HepG2 (cell line): ENCODE results near the gene GALNT16. TPM values are rescaled to one million over a fixed set of nuclear protein-coding genes. Genes with fewer than 3 reads are reported as not detected.

Experiments
- ATAC-seq: fragments of 200-7000 bp; cut with Tn5 transposase; 3 replicates; pipeline ENCODE4 v1.9.1; 2020; ENCODE audit warnings: mild to moderate bottlenecking, moderate library complexity
- BruUV-seq: library from RNA; stranded (reverse); fragments of 400-500 nt; replicated peaks from 2 replicates; lab custom pipeline; 2021; lab: Mats Ljungman, UMichigan
- CTCF ChIA-PET: fragments of 300-600 bp; formaldehyde crosslinking; extraction: SDS; loops from one replicate; lab custom pipeline; 2021; ENCODE audit warnings: low total read pairs, inconsistent platforms, low intra/inter-chr PET ratio; lab: Yijun Ruan, JAX
- POLR2A ChIA-PET: fragments of 350-600 bp; sonication (Branson Sonifier 250); formaldehyde crosslinking; loops from one replicate; lab custom pipeline; 2020; ENCODE audit warnings: antibody characterized with exemption, inconsistent platforms; lab: Yijun Ruan, JAX
- DNase-seq: peaks from one replicate; pipeline ENCODE4 v3.0.0-alpha.2; 2015; ENCODE audit warnings: low spot score
- FAIRE-seq: peaks from 3 replicates; lab custom pipeline; 2011; peaks lifted over from hg19 to GRCh38; lab: Jason Lieb, UNC
- H2AFZ ChIP-seq: one replicate; pipeline ENCODE4 v1.6.1; 2011; ENCODE audit warnings: low read length, inconsistent platforms
- H3K27ac ChIP-seq: fragments of 300-600 bp; 3 replicates; pipeline ENCODE4 v1.8.0; 2011; ENCODE audit warnings: mixed run types, mild to moderate bottlenecking, mixed read lengths, low read length, inconsistent platforms; ENCODE audit not compliant: insufficient read depth; ENCODE audit errors: extremely low read length
- H3K27me3 ChIP-seq, 2 experiments: fragments of 200-600 bp in 1 of 2; 2 replicates in 1 of 2; 3 replicates in 1 of 2; pipeline versions ENCODE4 v1.6.0 to v1.8.0; 2011; ENCODE audit warnings: low read length in 2 of 2, mild to moderate bottlenecking in 2 of 2, moderate library complexity in 2 of 2, inconsistent platforms in 1 of 2; ENCODE audit not compliant: insufficient read depth in 2 of 2, control insufficient read depth in 1 of 2
- H3K36me3 ChIP-seq, 2 experiments: fragments of 200-600 bp in 1 of 2; replicated peaks in 1 of 2; 2 replicates in 1 of 2; 3 replicates in 1 of 2; pipeline versions ENCODE4 v1.5.1 to v1.8.0; 2011; ENCODE audit warnings: low read length in 2 of 2, inconsistent platforms in 1 of 2; ENCODE audit not compliant: insufficient read depth in 2 of 2, control insufficient read depth in 1 of 2
- H3K4me1 ChIP-seq: 2 replicates; pipeline ENCODE4 v1.5.1; 2012; ENCODE audit warnings: low read length, inconsistent platforms; ENCODE audit not compliant: insufficient read depth
- H3K4me2 ChIP-seq: 2 replicates; pipeline ENCODE4 v1.6.0; 2011; ENCODE audit warnings: low read depth, low read length, inconsistent platforms
- H3K4me3 ChIP-seq, 3 experiments: fragments of 200-600 bp in 1 of 3; sonication (generic), shearing (Covaris generic) in 1 of 3; replicated peaks in 1 of 3; 2 replicates each; pipeline ENCODE4 v1.5.1; 2011 to 2016; ENCODE audit warnings: low read length in 3 of 3, inconsistent platforms in 2 of 3, low read depth in 2 of 3, mild to moderate bottlenecking in 2 of 3, control low read depth in 1 of 3, mixed read lengths in 1 of 3; ENCODE audit not compliant: insufficient read depth in 1 of 3
- H3K79me2 ChIP-seq: one replicate; pipeline ENCODE4 v1.6.1; 2011; ENCODE audit warnings: low read length, inconsistent platforms; ENCODE audit not compliant: insufficient read depth
- H3K9ac ChIP-seq: 2 replicates; pipeline ENCODE4 v1.6.0; 2011; ENCODE audit warnings: mild to moderate bottlenecking, low read depth, low read length, inconsistent platforms; ENCODE audit not compliant: insufficient read depth
- H3K9me3 ChIP-seq: 2 replicates; pipeline ENCODE4 v1.5.1; 2012; ENCODE audit warnings: mild to moderate bottlenecking, low read length
- H4K20me1 ChIP-seq: 2 replicates; pipeline ENCODE4 v1.6.0; 2011; ENCODE audit warnings: inconsistent platforms, mild to moderate bottlenecking, low read length, moderate library complexity; ENCODE audit not compliant: insufficient read depth
- ARNT2 ChIP-seq: sonication (generic); formaldehyde crosslinking; IDR thresholded peaks from 2 replicates; pipeline ENCODE4 v1.8.0; 2022; ENCODE audit warnings: mild to moderate bottlenecking, low read depth, missing genetic modification reagents, moderate library complexity
- HMGA1 ChIP-seq: sonication (generic); formaldehyde crosslinking; conservative IDR thresholded peaks from 2 replicates; pipeline ENCODE4 v1.4.0; 2020; ENCODE audit warnings: missing genetic modification reagents
- NR3C1 ChIP-seq: sonication (generic); formaldehyde crosslinking; IDR thresholded peaks from 2 replicates; pipeline ENCODE4 v1.4.0; 2020; ENCODE audit warnings: missing genetic modification reagents
- PAX8 ChIP-seq: sonication (generic); formaldehyde crosslinking; IDR thresholded peaks from 2 replicates; pipeline ENCODE4 v1.8.0; 2022; ENCODE audit warnings: mild to moderate bottlenecking, missing genetic modification reagents, borderline replicate concordance
- SCMH1 ChIP-seq: sonication (generic); formaldehyde crosslinking; IDR thresholded peaks from 2 replicates; pipeline ENCODE4 v1.9.0; 2021; ENCODE audit warnings: missing genetic modification reagents, mild to moderate bottlenecking, borderline replicate concordance
- TBX3 ChIP-seq: fragments of 450-650 bp; IDR thresholded peaks from 2 replicates; pipeline ENCODE4 v1.6.1; 2017; ENCODE audit warnings: antibody characterized with exemption, mild to moderate bottlenecking, inconsistent platforms, borderline replicate concordance
- THAP11 ChIP-seq: IDR thresholded peaks from 2 replicates; pipeline ENCODE4 v1.6.1; 2016; ENCODE audit warnings: missing biosample characterization, missing genetic modification reagents
- ZBTB3 ChIP-seq: sonication (generic); formaldehyde crosslinking; IDR thresholded peaks from 2 replicates; pipeline ENCODE4 v1.4.0; 2020; ENCODE audit warnings: low read depth, mild to moderate bottlenecking, moderate library complexity, missing genetic modification reagents, borderline replicate concordance
- ZNF446 ChIP-seq: sonication (generic); formaldehyde crosslinking; IDR thresholded peaks from 2 replicates; pipeline ENCODE4 v1.5.0; 2020; ENCODE audit warnings: mild to moderate bottlenecking, missing genetic modification reagents
- ZNF451 ChIP-seq: sonication (generic); formaldehyde crosslinking; IDR thresholded peaks from 2 replicates; pipeline ENCODE4 v1.5.0; 2020; ENCODE audit warnings: mild to moderate bottlenecking, missing genetic modification reagents
- ZNF547 ChIP-seq: sonication (generic); formaldehyde crosslinking; IDR thresholded peaks from 2 replicates; pipeline ENCODE4 v1.5.1; 2020; ENCODE audit warnings: mild to moderate bottlenecking, missing genetic modification reagents
- ZNF550 ChIP-seq: sonication (generic); formaldehyde crosslinking; IDR thresholded peaks from 2 replicates; pipeline ENCODE4 v1.4.0; 2020; ENCODE audit warnings: mild to moderate bottlenecking, missing genetic modification reagents, borderline replicate concordance
- ZNF567 ChIP-seq: sonication (generic); formaldehyde crosslinking; IDR thresholded peaks from 2 replicates; pipeline ENCODE4 v1.8.1; 2023; ENCODE audit warnings: mild to moderate bottlenecking, missing genetic modification reagents, borderline replicate concordance
- ZNF678 ChIP-seq: sonication (generic); formaldehyde crosslinking; IDR thresholded peaks from 2 replicates; pipeline ENCODE4 v1.4.0; 2020; ENCODE audit warnings: mild to moderate bottlenecking, missing genetic modification reagents
- ZNF747 ChIP-seq: sonication (generic); formaldehyde crosslinking; IDR thresholded peaks from 2 replicates; pipeline ENCODE4 v1.8.1; 2023; ENCODE audit warnings: missing genetic modification reagents, mild to moderate bottlenecking, borderline replicate concordance
- ZNF749 ChIP-seq: sonication (generic); formaldehyde crosslinking; IDR thresholded peaks from 2 replicates; pipeline ENCODE4 v1.8.0; 2022; ENCODE audit warnings: mild to moderate bottlenecking, missing genetic modification reagents, moderate library complexity, borderline replicate concordance
- ZNF878 ChIP-seq: sonication (generic); formaldehyde crosslinking; IDR thresholded peaks from 2 replicates; pipeline ENCODE4 v1.8.1; 2023; ENCODE audit warnings: mild to moderate bottlenecking, missing genetic modification reagents, moderate library complexity
- ZSCAN12 ChIP-seq: sonication (generic); formaldehyde crosslinking; IDR thresholded peaks from 2 replicates; pipeline ENCODE4 v1.9.0; 2021; ENCODE audit warnings: mild to moderate bottlenecking, missing genetic modification reagents
- WGBS: methylation state at CpG from one replicate; pipeline ENCODE4 v1.1.6; 2017; ENCODE audit warnings: low lambda C conversion rate; 5-methylcytosine and 5-hydroxymethylcytosine counted together
- in situ Hi-C: cut with HindIII; loops from 2 replicates; pipeline ENCODE4 v1.10.0; 2017; ENCODE audit warnings: low pct_unique_long_range_greater_than_20kb; ENCODE audit not compliant: extremely low pct_ligation_motif_present
- intact Hi-C: fragments of 100-400 bp; cut with micrococcal nuclease; formaldehyde crosslinking; loops from one replicate; pipeline ENCODE4 v1.10.0; 2022; ENCODE audit not compliant: unreplicated experiment
- polyA plus RNA-seq, 8 experiments: library from polyadenylated mRNA; depleted of rRNA in 3 of 8; stranded (reverse) in 7 of 8; unstranded in 1 of 8; fragments of >200 nt; fragmentation: Illumina TruSeq in 4 of 8; extraction: Trizol in 4 of 8; gene quantifications; 2 replicates each; pipeline versions ENCODE4 v1.2.1 to v1.2.3, GENCODE V29; 2011 to 2016; ENCODE audit warnings: low read depth in 4 of 8, missing spikeins in 1 of 8, mixed read lengths in 1 of 8; ENCODE audit not compliant: insufficient read depth in 1 of 8
- total RNA-seq, 5 experiments: library from RNA; depleted of rRNA; stranded (reverse); fragments of >200 nt; fragmentation: Illumina TruSeq; extraction: Trizol; gene quantifications; 2 replicates each; pipeline ENCODE4 v1.2.3, GENCODE V29; 2016; ENCODE audit warnings: low read depth in 1 of 5
- TF ChIP-seq, protein P1 (sequence below): sonication (generic); formaldehyde crosslinking; IDR thresholded peaks from 2 replicates; pipeline ENCODE4 v1.9.0; 2021; ENCODE audit warnings: mild to moderate bottlenecking, missing genetic modification reagents

GALNT16 gene
- total and polyA plus RNA-seq, 2 of the 13 experiments (the other 11 are each of a cell fraction or from before 2014, with no cell fraction given): 0.54 to 0.82 TPM

DNA sequence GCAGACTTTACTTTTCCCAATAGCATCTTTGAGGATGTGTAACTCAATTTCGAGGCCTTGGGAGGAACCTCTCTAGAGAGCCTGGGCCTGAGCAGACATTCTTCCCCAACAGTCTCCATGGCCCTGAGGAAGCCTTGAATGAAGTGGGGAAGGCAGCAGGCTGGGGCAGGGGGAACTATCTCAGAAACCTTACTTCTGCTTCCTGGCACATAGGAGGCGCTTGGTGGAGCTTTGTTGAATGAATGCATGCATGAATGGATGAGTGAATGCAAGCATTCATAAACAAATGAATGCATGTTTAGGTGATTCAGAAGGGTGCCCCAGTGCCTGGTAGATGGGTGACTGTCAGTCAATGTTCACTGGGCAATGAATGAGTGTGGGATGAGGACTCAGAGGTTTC, 58.3 kb downstream of the GALNT16 start (continued):
- TF ChIP-seq ZNF547 (CRISPR knock-in tag) (no peak), ZNF747 (CRISPR knock-in tag) (no peak), TBX3 (no peak), ZNF878 (CRISPR knock-in tag) (no peak)

DNA sequence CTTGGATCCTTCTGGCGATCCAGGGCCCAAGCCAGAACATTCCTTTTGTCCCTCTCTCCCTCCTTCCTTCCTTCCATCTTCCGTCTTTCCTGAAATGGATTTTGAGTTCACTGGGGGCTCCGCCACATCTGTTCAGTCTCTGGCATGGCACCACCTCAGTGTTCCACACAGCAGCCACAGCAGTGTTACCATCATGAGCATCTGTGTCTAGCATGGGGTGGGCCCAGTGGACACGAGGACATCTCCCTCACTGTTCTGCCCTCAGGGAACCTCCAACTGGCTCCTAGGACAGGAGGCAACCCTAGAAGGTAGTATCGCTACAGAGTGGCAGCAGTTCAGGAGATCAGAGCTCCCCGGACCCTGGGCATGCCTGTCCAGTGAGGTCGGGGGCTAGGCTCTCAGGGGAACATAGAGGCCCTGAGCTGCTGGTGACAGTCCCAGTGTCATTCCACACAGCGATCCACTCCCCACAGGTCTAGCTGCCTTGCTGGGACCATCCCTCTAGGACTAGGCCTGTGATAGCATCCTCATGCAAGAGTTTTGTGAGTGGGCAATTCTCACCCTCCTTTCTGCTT, 59.0 kb downstream of the GALNT16 start:
- in situ Hi-C loops: no loop called here
- TF ChIP-seq ZNF446 (CRISPR knock-in tag) (no peak), ZNF678 (CRISPR knock-in tag) (no peak), ZSCAN12 (CRISPR knock-in tag) (no peak), ARNT2 (CRISPR knock-in tag) (no peak), ZNF451 (CRISPR knock-in tag) (no peak), HMGA1 (CRISPR knock-in tag) (no peak), NR3C1 (no peak), ZNF749 (CRISPR knock-in tag) (no peak), ZNF550 (CRISPR knock-in tag) (no peak), SCMH1 (CRISPR knock-in tag) (no peak), ZNF567 (CRISPR knock-in tag) (no peak), THAP11 (CRISPR knock-in tag) (no peak), ZBTB3 (CRISPR knock-in tag) (no peak), PAX8 (CRISPR knock-in tag) (no peak)
- TF ChIP-seq, protein P1, sequence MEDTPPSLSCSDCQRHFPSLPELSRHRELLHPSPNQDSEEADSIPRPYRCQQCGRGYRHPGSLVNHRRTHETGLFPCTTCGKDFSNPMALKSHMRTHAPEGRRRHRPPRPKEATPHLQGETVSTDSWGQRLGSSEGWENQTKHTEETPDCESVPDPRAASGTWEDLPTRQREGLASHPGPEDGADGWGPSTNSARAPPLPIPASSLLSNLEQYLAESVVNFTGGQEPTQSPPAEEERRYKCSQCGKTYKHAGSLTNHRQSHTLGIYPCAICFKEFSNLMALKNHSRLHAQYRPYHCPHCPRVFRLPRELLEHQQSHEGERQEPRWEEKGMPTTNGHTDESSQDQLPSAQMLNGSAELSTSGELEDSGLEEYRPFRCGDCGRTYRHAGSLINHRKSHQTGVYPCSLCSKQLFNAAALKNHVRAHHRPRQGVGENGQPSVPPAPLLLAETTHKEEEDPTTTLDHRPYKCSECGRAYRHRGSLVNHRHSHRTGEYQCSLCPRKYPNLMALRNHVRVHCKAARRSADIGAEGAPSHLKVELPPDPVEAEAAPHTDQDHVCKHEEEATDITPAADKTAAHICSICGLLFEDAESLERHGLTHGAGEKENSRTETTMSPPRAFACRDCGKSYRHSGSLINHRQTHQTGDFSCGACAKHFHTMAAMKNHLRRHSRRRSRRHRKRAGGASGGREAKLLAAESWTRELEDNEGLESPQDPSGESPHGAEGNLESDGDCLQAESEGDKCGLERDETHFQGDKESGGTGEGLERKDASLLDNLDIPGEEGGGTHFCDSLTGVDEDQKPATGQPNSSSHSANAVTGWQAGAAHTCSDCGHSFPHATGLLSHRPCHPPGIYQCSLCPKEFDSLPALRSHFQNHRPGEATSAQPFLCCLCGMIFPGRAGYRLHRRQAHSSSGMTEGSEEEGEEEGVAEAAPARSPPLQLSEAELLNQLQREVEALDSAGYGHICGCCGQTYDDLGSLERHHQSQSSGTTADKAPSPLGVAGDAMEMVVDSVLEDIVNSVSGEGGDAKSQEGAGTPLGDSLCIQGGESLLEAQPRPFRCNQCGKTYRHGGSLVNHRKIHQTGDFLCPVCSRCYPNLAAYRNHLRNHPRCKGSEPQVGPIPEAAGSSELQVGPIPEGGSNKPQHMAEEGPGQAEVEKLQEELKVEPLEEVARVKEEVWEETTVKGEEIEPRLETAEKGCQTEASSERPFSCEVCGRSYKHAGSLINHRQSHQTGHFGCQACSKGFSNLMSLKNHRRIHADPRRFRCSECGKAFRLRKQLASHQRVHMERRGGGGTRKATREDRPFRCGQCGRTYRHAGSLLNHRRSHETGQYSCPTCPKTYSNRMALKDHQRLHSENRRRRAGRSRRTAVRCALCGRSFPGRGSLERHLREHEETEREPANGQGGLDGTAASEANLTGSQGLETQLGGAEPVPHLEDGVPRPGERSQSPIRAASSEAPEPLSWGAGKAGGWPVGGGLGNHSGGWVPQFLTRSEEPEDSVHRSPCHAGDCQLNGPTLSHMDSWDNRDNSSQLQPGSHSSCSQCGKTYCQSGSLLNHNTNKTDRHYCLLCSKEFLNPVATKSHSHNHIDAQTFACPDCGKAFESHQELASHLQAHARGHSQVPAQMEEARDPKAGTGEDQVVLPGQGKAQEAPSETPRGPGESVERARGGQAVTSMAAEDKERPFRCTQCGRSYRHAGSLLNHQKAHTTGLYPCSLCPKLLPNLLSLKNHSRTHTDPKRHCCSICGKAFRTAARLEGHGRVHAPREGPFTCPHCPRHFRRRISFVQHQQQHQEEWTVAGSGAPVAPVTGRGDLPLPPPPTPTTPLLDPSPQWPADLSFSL (CRISPR knock-in tag): no peak

More for the DNA sequence above, 59.0 kb downstream of the GALNT16 start:
- no TSS peak for BruUV-seq
- H3K79me2 ChIP-seq: no peaks in the 10 kb centered on the region
- H3K9ac ChIP-seq: no peak overlapping the region
- H3K4me2 ChIP-seq: no peak overlapping the region
- intact Hi-C loops: no loop called here
- FAIRE-seq: no peak
- no peak overlapping the region for H3K4me3 ChIP-seq
- POLR2A ChIA-PET: no interaction called here
- no peak overlapping the region for H3K27ac ChIP-seq
- ATAC-seq: no peak
- H3K4me1 ChIP-seq: no peaks in the 10 kb centered on the region
- DNase-seq: no peak
- no peaks in the 10 kb centered on the region for H3K9me3 ChIP-seq
- peaks cover 0 to 16% of the 10 kb centered on the region in 2 experiments; a peak in 1 of 5 replicates for H3K27me3 ChIP-seq
- CTCF ChIA-PET: no interaction called here
- no peaks in the 10 kb centered on the region for H3K36me3 ChIP-seq
- WGBS: 30% methylated on average over 5 of the region's 8 CpGs
- H2AFZ ChIP-seq: no peak overlapping the region
- no peaks in the 10 kb centered on the region for H4K20me1 ChIP-seq
